ENCODE data around the gene F2RL1.
"Not testable (repeated sequence)": the region's sequence is repeated elsewhere in the genome, so short reads cannot be mapped to it uniquely, and the experiment has no call there.

F2RL1 gene

GRCh38 chr5:76805821-76806505 is 12.9 kb upstream of the F2RL1 start:
- peak; percentile 82 for DNase-seq (ENCODE audit: low spot score)

GRCh38 chr5:76807296-76807695 is 11.5 kb upstream of the F2RL1 start:
- DNase-seq (ENCODE audit: low spot score), result peak; percentile 78

- no peak for DNase-seq (ENCODE audit: low spot score)
Observed at GRCh38 chr5:76808141-76808691, 10.6 kb upstream of the F2RL1 start.

DNA sequence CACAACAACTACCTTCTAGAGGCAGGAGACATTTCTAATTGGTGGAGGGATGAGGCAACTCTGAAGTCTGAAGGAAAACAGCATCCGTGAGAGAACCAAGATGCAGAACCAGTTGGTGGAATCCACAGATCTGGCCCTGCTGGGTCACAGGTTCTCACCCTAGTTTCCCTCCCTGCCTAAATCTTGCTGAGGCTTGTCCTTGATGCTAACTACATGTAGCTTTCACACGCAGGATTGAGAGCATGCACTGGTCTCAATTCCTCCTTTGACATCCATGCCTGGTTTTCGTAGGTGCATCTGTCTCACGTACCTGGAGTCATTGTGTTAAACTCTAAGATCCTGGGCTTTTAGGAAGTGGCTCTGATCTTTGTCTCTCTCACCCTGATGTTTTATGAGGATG is 9.7 kb upstream of the F2RL1 start:
- DNase-seq (ENCODE audit: low spot score), result no peak

DNA sequence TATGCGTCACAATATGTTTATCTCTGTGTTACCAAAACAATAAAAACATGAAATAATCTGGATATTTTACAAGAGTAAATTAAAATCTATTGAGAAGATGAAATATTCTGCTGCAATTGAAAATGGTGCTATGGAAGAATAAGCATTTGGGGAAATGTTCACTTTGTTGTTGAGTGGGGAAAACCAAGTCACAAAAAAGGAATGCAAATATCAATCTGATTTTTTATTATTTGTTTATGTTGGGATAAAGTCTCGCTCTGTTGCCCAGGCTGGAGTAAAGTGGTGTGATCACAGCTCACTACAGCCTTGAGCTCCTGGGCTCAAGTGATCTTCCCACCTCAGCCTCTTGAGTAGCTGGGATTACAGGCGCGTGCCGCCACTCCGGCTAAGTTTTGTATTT is 8.6 kb upstream of the F2RL1 start:
- no peak for DNase-seq (ENCODE audit: low spot score)

- peak; percentile 43 for DNase-seq (ENCODE audit: low spot score)
Observed at GRCh38 chr5:76811214-76811613, 7.6 kb upstream of the F2RL1 start.

GRCh38 chr5:76812209-76812608 is 6.6 kb upstream of the F2RL1 start:
- not testable (repeated sequence) for DNase-seq (ENCODE audit: low spot score)

- DNase-seq (ENCODE audit: low spot score), result peak; percentile 86
Observed at GRCh38 chr5:76813982-76814562, 4.8 kb upstream of the F2RL1 start.

GRCh38 chr5:76816110-76816831 is 2.6 kb upstream of the F2RL1 start:
- DNase-seq (ENCODE audit: low spot score), result no peak

GRCh38 chr5:76819851-76820525 is 1.2 kb downstream of the F2RL1 start:
- DNase-seq (ENCODE audit: low spot score), result no peak

GRCh38 chr5:76820526-76820890 is 1.7 kb downstream of the F2RL1 start:
- no peak for DNase-seq (ENCODE audit: low spot score)

DNA sequence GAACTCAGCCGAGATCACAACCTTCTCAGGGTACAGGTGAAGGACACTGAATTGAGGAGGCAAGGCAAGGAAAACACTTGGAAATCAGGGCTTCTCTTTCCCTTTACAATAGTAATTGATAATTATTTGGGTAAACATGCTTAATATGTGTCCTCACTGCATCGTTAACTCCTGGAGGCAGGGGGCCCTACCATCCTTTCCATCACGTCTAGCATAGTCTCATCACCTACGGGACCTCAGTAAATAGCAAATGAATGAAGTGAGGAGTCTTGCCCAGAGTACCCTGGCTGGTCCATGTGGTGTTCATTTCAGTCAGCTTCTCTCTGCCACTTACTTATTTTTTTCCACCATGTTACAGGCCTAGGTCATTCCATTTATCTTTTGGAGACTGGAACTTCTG is 2.3 kb downstream of the F2RL1 start:
- DNase-seq (ENCODE audit: low spot score), result no peak

GRCh38 chr5:76822105-76822731 is 3.4 kb downstream of the F2RL1 start:
- DNase-seq (ENCODE audit: low spot score), result not testable (repeated sequence)

- DNase-seq (ENCODE audit: low spot score), result not testable (repeated sequence)
Observed at GRCh38 chr5:76826416-76826815, 7.6 kb downstream of the F2RL1 start.

- DNase-seq (ENCODE audit: low spot score), result peak; percentile 38
Observed at GRCh38 chr5:76831110-76831452, 12.3 kb downstream of the F2RL1 start.

DNA sequence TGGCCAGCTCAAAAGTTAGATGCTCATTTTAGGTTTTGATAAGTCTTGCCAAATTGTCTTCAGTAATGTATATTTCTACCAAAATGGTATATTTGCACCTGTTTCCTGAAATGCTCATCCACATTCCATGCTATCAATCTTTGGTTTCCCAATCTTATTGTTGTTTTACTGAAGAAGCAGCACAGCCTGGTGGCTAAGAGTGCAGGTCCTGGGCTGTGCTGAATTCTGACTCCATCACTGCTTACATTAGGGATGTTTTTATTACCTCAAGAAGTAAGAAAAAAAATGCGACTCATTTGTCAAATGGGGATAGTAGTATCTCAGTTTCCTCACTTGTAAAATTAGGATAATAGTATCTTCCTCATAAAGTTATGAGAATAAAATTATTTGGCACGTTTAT is 17.4 kb downstream of the F2RL1 start:
- DNase-seq (ENCODE audit: low spot score), result no peak

- no peak for DNase-seq (ENCODE audit: low spot score)
Observed at GRCh38 chr5:76836585-76836984, 17.8 kb downstream of the F2RL1 start.

DNA sequence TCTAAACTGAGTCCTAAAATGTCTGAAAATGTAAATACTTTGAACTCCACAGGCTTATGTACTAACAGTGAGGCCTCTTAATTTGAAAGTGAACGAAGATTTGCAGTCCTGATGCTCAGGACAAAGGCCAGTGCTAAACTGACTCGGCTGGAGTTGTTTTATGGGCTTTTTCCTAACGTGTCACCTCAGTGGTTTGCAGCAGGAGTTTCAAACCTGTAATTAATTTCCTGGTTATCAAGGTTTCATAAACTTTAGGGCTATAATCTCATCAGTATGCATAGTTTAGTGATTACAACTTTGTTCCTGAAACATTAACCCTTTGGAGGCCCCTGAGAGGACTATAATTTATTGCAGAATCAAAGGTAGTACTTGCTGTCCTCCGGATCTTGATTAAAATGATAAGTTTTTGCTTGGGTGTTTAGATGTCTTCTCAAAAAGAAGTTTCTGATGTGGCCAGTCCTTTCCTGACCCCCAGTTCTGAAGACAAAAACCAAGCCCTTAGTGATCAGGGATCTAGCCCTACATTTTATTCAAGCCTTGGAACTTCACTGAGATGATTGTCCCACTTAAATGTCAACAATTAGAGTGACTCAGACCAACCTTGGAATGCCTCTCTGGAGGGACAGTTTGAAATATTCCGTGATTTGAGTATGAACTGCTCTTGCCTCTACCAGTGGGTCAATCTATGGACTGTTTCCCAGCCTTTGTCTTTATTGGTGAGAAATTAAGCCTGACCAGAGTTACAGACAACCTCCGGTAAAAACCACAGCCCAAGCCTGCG is 19.8 kb downstream of the F2RL1 start:
- DNase-seq (ENCODE audit: low spot score), result peak; percentile 42

- DNase-seq (ENCODE audit: low spot score), result no peak
Observed at GRCh38 chr5:76841361-76841760, 22.5 kb downstream of the F2RL1 start.

- no peak for DNase-seq (ENCODE audit: low spot score)
Observed at GRCh38 chr5:76845890-76846289, 27.1 kb downstream of the F2RL1 start.

All from AG08396 (cell line).